ENCODE data around the gene YAF2.

DNA sequence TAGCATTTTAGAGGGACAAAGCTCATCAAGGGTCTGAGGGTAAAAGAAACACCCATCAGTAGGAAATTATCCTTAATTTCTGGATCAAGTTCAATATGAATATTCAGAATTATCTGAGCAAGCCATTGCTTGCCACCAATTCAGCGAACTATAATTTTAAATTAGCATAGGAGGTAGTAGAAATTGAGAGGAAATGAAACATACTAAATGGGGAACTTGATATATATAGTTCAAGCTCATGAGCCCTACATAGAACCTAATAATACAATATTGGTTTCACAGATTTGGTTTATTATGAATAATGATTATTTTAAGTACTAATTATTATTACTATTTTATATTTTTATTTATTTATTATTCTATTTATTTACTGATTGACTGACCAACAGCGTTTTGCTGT lies 51.3 kb downstream of the YAF2 start:
- TF ChIP-seq, protein P1, sequence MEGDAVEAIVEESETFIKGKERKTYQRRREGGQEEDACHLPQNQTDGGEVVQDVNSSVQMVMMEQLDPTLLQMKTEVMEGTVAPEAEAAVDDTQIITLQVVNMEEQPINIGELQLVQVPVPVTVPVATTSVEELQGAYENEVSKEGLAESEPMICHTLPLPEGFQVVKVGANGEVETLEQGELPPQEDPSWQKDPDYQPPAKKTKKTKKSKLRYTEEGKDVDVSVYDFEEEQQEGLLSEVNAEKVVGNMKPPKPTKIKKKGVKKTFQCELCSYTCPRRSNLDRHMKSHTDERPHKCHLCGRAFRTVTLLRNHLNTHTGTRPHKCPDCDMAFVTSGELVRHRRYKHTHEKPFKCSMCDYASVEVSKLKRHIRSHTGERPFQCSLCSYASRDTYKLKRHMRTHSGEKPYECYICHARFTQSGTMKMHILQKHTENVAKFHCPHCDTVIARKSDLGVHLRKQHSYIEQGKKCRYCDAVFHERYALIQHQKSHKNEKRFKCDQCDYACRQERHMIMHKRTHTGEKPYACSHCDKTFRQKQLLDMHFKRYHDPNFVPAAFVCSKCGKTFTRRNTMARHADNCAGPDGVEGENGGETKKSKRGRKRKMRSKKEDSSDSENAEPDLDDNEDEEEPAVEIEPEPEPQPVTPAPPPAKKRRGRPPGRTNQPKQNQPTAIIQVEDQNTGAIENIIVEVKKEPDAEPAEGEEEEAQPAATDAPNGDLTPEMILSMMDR (IDR thresholded peaks at IDR 0.05) = no peak
- TF ChIP-seq POLR2A (IDR thresholded peaks at IDR 0.05) = no peak

All from right lobe of liver (tissue), 4 donors.